GM21576 (cell line): ENCODE measurements around the gene ZBTB16.

Source experiments
- ATAC-seq: cut with Tn5 transposase; IDR thresholded peaks from one replicate; pipeline ENCODE4 v1.9.1; 2021; ENCODE audit warnings: mild to moderate bottlenecking, moderate library complexity; ENCODE audit not compliant: unreplicated experiment

The ZBTB16 gene

DNA sequence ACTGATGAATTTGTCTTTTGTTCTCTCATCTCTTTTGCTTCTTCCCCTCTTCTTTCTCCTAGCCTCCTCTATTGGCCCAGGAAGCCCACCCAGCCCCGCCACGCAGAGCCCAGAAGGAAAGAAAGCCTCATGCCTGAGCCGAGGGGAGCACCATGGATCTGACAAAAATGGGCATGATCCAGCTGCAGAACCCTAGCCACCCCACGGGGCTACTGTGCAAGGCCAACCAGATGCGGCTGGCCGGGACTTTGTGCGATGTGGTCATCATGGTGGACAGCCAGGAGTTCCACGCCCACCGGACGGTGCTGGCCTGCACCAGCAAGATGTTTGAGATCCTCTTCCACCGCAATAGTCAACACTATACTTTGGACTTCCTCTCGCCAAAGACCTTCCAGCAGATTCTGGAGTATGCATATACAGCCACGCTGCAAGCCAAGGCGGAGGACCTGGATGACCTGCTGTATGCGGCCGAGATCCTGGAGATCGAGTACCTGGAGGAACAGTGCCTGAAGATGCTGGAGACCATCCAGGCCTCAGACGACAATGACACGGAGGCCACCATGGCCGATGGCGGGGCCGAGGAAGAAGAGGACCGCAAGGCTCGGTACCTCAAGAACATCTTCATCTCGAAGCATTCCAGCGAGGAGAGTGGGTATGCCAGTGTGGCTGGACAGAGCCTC lies 3.8 kb downstream of the ZBTB16 start:
- no peak for ATAC-seq

- no peak for ATAC-seq
These were observed 4.3 kb downstream of the ZBTB16 start for GRCh38 chr11:114063829-114064201.

GRCh38 chr11:114064216-114064615 lies 4.7 kb downstream of the ZBTB16 start:
- no peak for ATAC-seq

- ATAC-seq: no peak
These were observed 5.6 kb downstream of the ZBTB16 start for GRCh38 chr11:114065094-114065493.

GRCh38 chr11:114066046-114066648 lies 6.6 kb downstream of the ZBTB16 start:
- no peak for ATAC-seq

- no peak for ATAC-seq
These were observed 8.8 kb downstream of the ZBTB16 start for GRCh38 chr11:114068327-114068726.

DNA sequence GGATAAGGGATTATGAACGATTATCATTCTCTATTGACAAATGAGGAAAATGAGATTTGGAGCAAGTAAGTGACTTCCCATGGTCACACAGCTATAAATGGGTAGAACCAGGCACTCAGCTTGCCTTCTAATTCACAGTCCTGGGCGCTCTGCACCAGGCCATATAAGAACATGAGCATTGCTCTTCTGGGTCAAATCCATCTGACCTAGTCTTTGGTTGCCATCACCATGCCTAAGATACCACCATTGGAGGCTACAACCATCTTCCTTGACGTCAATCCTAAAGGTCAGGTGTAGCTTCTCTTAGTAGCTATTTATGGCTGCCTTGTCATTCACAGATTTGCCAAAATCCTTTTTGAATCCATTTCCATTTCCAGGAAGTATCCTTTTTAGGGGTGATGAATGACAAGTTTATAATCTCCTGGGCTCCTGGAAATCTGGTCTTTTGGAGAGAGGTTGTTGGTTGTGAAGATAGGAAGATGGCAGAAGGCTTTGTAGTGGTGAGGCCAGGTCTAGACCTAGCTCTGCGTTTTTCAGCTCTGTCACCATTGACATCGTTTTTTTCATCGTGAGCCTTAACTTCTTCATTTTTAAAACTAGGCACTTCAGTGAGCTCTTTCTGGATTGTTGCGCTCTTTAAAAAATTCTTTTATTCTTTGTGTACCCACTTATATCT lies 11.1 kb downstream of the ZBTB16 start:
- ATAC-seq: no peak

- ATAC-seq: no peak
These were observed 13.7 kb downstream of the ZBTB16 start for GRCh38 chr11:114073007-114073827.

GRCh38 chr11:114073828-114074381 lies 14.4 kb downstream of the ZBTB16 start:
- ATAC-seq: no peak

GRCh38 chr11:114074546-114075343 lies 15.2 kb downstream of the ZBTB16 start:
- ATAC-seq: no peak

DNA sequence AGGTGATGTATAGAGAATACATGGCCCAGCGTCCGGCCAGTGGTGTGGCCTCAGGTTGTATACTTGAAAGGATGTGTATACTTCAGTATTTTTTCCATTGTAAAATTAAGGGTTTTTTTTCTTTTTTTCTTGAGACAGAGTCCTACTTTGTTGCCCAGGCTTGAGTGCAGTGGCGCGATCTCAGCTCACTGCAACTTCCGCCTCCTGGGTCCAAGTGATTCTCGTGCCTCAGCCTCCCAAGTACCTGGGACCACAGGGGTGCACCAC lies 15.8 kb downstream of the ZBTB16 start:
- no peak for ATAC-seq

- ATAC-seq: no peak
These were observed 16.5 kb downstream of the ZBTB16 start for GRCh38 chr11:114075891-114076441.

- ATAC-seq: no peak
These were observed 17.4 kb downstream of the ZBTB16 start for GRCh38 chr11:114076921-114077331.

DNA sequence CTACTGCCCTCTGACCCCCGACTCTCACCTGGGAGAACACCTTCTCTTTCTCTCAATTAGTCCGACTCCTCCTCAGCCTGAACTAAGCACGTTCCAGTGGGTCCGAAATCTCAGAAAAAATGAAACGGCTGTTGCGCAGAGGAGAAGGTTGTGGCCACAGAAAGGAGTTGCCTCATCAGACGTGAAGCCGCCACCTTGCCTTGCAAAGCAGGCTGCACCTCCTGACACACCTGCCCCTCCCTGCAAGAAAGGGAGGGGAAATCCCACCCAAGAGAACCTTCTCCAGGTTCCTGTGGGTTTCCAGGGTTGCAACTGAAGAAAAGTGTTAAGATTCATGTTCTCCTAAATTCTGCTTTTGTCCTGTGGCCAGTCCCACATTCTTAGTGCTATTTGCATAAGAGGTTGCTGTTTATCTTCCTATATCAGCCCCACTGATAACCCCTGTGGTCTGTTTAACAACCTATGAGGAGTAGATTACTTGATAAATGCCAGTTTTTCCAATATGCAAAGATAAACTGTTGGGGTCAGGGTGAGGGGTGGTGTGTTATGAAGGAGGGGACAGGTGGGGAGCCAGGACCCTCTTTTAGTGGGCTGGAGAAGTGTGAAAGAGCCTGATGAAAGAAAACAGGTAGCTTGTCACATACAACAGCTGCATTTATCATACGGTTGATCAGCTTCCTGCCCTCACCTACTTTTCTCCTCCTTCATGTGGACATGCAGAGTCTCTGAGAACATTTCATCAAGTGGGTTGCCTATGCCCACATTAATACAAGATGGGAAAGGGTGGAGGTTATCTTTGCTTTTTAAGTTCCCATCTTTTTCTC lies 18.2 kb downstream of the ZBTB16 start:
- no peak for ATAC-seq

- ATAC-seq: no peak
These were observed 18.9 kb downstream of the ZBTB16 start for GRCh38 chr11:114078423-114078822.

- ATAC-seq: no peak
These were observed 20.1 kb downstream of the ZBTB16 start for GRCh38 chr11:114079511-114080065.

DNA sequence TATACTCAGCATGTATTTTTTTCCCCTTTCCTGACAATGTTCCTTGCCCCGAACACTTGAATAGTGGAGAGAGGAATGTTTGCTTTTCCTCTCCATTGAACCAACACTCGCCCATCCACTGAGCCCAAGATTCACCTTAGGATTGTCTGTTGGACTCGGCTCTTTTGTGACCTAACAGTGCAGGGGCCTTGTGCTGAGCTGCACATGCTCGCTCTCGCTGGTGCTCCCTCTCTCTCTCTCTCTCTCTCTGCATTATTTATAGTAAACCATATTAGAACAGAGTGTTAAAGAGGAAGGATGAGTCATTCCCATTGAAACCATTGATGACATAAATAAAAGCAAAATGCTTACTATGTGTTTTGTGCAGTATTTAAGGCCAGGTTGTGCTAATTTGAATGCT lies 20.7 kb downstream of the ZBTB16 start:
- ATAC-seq: no peak

- no peak for ATAC-seq
These were observed 21.3 kb downstream of the ZBTB16 start for GRCh38 chr11:114080769-114081168.
